Measurements from ENCODE around the gene PLSCR3.

Gene PLSCR3

DNA sequence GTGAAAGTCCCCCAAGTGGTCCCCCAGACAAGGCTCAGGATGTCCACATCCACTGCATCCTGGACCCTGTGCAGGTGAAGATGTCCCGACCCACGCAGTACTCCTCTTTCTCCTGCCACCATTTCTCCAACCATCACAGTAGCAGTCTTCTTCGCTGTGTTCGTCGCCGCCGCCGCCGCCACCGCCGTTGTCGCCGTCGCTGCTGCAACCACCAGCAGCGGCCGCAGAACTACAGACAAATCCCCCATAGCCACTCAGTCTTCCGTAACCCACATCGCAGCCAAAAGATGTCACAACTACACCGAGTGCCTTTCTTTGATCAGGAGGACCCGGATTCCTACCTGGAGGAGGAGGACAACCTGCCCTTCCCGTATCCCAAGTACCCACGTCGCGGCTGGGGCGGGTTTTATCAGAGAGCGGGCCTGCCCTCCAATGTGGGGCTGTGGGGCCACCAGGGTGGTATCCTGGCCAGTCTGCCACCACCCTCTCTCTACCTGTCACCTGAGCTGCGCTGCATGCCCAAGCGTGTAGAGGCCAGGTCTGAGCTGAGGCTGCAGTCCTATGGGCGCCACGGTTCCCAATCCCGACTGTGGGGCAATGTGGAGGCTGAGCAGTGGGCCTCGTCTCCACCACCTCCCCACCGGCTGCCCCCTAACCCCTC, 32.0 kb upstream of the PLSCR3 start:
- no peak for DNase-seq

DNA sequence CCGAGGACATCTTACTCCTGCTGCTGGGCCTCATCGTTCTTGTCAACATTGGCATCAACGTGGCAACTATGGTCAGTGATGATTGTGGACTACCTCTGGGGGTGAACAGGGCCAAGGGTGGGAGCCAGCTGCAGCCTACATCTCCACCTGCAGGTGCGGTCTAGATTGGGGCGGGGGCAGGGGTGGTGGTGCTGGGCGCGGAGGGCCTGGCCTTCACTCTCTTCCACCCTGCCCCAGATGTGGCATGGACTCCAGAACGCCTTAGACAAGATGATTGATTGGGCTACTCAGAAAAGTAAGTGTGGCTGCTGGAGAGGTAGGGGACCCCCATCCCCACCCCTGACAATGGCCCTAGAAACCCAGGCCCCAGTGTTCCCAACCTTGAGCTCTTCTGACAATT, 31.4 kb upstream of the PLSCR3 start:
- DNase-seq: no peak

DNA sequence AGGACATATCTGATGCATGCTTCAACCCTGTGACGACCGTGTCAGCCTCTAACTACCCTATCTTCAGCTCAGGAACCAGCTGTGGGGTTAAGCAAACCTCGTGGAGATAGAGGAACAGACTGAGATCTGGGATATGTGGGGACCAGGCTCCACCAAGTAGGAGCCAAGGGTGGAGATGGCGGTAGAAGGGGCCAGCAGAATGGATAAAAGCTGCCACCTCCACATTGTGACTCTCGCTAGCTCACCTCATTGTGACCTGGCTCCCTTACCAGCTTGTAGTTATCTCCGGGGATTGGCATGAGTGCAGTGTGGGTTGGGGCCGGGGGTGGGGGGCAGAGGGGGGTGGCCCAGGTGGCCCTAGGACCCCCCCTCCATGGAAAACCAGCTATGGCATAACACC, 31.0 kb upstream of the PLSCR3 start, which contains the start of gene SPEM2:
TSS of gene SPEM2 (plus strand) at position 301 of the 400 bp plus-strand sequence. CDS start at position 374, 73 bp downstream.
- DNase-seq: no peak

DNA sequence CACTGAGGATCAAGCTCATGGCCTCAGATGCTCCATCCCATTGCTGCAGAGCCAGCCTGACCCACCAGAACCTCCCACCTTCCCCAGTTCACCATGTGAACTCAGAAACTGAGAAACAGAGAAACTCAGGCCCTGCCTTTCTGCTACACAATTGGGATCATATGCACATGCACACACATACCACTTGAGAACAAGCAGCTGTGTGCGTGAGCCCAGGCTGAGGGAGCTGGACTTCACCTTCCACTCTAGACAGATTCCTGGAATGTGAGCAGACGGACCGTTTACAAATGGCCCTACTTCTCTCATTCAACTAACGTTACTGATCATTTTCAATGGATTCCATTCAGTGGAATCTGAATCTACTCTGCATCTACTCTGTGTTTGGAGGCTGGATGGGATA, 29.4 kb upstream of the PLSCR3 start:
- DNase-seq: no peak

DNA sequence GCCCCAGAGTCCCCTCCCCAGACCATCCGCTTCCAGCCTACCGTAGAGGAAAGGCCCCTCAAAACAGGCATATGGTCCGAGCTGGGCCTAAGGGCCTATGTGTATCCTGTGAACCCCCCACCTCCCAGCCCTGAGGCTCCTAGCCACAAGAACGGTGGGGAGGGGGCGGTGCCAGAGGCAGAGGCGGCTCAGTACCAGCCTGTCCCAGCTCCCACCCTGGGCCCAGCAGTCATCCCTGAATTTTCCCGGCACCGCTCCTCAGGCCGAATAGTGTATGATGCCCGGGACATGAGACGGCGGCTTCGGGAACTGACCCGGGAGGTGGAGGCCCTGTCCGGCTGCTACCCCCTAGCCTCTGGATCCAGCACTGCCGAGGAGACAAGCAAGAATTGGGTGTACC, 26.9 kb upstream of the PLSCR3 start:
- DNase-seq: no peak

DNA sequence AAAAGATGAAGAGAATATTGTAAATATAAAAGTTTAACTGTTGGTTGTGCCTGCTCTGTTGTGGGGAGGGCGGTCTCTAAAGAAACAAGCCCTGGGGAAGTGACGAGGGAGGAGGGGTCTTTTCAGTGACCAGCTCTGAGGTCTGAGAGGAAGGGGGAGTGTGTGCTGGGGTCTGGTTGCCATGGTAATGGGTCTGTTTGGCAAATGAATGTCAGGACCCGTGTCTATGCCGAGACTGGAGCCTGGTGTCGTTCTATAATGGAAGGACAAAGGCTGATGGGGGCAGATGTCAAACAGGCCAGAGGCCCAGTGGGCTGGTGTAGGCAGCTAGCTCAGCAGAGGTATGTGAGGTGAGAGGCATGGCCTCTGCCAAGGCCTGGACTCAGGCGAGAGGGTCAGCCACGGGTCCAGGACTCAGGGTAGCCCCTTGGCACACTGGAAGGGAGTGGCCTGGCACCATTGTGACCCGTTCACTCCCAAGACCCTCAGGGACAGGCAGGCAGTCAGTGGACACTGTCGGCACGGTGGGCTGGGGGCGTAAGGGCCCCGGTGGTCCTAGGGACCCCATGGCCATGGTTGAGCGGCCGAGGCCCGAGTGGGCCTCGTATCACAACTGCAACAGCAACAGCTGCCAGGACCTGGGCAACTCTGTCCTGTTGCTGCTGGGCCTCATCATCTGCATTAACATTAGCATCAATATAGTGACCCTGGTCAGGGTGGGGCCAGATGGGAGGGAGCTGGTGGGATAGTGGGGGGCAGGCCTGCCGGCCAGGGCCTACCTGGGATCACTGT, 25.7 kb upstream of the PLSCR3 start, which contains the start of gene SPEM1:
TSS of gene SPEM1 (plus strand) at position 506 of the 792 bp plus-strand sequence. CDS start at position 567, 61 bp downstream.
- DNase-seq: no peak

DNA sequence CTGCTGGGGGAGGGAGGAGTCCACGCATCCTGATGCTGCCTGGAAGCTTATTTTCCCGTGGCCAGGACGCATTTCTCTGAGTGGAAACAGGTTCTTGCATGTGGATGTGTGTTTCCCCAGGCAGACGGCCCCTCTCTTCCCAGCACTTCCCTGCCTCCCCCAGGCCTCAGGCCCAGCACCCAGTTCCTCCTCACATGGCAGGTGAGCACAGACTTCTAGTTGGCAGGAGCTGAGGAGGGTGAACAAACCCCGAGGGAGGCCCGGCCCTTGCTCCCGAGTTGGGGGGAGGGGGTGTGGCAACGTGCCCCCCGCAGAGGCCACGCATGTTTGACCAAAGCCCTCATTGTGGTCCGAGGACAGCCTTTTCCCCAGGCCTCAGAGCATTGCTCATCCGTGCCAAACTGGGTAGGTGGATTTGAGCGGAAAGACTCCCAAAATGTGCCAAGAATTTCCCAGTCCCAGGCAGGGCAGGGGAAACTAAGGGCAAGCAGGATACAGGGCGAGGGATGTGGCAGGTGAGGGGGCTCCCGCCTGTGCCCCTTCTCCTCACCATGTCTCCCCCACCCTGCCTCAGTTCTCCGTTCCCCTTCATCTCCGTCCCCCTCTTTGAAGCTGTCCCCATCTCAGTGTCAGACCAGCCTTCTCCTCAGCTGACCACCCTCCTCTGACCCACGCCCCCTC, 24.3 kb upstream of the PLSCR3 start:
- no peak for DNase-seq

DNA sequence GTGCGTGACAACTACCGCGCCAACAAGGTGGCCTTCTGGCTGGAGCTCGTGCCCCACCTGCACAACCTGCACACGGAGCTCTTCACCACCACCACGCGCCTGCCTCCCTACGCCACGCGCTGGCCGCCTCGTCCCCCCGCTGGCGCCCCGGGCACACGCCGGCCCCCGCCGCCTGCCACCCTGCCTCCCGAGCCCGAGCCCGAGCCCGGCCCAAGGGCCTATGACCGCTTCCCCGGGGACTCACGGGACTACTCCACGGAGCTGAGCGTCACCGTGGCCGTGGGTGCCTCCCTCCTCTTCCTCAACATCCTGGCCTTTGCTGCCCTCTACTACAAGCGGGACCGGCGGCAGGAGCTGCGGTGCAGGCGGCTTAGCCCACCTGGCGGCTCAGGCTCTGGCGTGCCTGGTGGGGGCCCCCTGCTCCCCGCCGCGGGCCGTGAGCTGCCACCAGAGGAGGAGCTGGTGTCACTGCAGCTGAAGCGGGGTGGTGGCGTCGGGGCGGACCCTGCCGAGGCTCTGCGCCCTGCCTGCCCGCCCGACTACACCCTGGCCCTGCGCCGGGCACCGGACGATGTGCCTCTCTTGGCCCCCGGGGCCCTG, 22.8 kb upstream of the PLSCR3 start:
- DNase-seq: no peak

DNA sequence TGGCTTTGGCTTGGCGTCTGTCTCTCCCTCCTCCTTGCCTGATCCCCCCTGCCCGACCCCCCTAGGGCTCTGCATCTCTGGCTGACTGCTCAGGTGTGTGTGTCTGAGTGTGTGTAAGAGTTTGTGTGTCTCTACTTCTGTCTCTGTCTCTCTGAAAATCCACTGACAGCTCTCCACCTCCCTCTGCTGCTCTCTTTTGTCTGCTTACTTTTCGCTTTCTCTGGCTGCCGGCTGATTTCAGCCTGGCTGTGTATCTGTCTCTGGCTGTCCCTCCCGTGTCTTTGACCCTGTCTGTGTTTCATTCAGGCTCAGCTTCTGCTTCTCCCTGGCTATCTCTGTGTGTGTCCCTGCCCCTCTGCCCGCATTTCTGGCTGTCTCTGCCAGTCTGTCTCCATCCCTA, 22.0 kb upstream of the PLSCR3 start:
- DNase-seq: no peak

DNA sequence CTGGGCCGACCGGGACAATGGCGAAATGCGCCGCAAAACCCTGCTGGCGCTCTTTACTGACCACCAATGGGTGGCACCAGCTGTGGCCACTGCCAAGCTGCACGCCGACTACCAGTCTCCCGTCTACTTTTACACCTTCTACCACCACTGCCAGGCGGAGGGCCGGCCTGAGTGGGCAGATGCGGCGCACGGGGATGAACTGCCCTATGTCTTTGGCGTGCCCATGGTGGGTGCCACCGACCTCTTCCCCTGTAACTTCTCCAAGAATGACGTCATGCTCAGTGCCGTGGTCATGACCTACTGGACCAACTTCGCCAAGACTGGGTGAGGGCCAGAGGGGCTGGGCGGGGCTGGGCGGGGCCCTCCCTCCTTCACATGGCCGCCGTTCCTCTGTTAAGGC, 21.5 kb upstream of the PLSCR3 start:
- no peak for DNase-seq

DNA sequence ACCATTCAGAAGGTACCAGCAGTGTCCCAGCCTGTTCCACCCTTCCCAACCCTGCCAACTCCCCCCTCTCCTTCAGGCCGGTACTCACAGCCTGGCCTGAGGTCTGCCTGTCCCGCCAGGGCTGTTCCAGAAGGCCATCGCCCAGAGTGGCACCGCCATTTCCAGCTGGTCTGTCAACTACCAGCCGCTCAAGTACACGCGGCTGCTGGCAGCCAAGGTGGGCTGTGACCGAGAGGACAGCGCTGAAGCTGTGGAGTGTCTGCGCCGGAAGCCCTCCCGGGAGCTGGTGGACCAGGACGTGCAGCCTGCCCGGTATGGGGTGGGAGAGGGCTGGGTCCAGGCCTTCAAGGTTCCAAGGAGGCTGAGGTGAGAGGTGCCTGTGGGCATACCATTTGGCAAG, 20.5 kb upstream of the PLSCR3 start:
- no peak for DNase-seq

DNA sequence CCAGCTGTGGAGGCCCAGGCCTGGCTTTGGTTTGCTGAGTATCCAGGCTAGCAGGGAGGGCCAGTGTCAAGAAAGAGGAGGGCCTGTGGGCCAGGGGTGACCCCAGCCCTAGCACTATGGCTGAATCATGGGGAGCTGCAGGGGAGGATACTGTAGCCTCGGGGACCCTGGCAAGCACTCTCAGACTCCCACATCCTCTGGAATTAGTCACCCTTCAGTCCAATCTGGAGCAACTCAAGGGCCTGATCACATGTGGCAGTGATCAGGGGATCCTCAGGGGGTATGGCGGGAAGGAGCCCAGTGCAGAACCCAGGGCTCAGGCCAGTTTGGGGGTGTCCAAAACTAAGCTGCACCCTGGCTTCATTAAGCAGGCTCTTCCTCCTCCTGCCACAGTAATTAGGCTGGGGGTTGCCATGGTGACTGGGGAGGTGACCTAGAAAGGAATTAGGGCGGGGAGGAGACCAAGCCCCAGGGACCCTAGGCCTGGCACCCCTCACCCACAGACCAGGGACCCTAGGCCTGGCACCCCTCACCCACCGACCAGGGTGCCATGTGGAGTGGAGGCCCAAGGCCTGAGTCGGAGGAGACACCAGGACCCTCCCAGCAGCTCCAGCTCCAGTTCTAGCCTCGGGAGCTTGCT, 19.1 kb upstream of the PLSCR3 start:
- DNase-seq: no peak

DNA sequence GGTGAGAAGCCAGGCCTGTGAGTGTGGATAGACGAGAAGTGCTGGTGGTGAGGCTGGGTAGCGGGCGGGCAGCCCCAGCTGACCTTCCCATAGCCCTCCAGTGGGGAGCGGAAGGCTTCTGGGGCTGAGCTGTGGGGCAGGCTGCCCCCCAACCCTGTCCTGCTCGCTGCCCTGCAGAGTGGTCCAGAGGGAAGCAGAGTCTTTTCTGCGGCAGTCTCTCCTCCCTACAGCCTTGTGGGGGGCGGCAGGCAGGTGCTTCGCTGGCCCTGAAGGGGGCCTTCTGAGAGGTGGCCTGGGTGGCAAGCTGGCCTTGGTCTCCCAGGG, 17.1 kb upstream of the PLSCR3 start:
- no peak for DNase-seq

DNA sequence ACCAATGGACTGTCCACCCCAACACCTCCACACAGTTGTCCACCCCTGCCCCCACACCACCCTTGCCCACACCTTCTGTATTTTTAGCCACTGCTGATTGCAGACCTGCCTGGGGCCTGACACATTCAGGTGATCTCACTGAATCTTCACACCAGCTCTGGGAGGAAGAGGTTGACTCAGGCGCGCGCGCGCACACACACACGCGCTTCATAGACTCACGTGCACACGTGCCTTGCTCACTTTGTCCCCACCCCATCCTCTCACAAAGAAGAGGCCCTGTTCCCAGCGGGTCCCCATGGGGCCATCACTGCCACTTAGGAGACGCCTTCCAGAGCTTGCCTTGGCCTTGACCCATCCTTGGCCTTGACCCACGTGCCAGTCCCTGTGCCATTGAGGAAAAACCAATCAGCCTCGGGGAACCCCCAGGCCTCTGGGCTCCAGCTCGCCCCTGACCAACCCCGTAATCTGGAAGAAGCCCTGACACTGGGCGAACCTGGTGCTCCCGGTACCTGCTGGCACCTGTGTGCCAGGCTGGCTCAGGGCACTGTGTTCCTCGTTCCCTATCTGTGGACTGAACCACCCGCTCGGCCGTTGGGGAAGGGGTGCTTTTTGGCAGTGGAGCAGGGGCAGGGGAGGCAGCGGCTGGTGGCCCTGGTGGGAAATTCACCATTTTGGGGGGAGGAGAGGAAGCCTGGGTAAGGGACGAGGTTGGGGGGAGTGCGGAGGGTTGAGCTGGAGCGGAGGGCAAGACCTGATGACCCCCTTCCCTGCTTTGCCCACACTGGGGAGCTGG, 16.5 kb upstream of the PLSCR3 start:
- no peak for DNase-seq

DNA sequence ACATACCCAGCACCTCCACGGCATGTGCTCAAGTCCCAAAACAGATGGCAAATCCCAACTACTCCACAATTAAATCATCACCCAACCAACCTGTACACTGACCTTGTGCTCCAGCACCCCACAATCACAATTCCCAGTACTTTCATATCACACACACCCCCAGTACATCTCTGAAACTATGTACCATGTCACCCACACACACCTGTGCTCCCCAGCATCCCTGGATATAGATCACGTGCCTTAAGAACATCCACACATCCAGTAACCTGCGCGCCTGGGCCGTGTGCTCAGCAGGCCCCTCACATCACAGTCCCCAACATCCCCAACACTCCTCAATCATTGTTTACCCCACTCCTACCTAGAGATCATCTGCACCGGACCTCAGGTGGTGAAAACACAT, 15.4 kb upstream of the PLSCR3 start:
- DNase-seq: no peak

DNA sequence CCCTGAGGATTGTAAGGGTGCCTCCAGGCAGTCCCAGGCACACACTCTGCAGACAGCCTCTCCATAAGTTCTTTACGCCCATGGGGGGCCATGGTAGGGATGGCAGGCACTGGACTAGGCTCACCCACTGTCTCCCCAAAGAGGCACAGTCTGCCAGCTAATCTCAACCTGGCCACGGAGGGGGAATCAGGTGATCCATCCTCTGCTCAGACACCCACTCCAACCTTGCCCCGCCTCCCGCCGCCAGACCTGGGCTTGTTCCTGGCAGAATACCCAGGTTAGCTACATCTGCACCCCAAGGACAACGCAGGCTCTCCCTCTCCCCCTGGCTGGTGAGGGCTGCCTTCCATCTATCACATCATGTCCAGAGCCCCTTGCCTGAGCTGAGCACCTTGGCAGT, 14.5 kb upstream of the PLSCR3 start:
- DNase-seq: no peak

DNA sequence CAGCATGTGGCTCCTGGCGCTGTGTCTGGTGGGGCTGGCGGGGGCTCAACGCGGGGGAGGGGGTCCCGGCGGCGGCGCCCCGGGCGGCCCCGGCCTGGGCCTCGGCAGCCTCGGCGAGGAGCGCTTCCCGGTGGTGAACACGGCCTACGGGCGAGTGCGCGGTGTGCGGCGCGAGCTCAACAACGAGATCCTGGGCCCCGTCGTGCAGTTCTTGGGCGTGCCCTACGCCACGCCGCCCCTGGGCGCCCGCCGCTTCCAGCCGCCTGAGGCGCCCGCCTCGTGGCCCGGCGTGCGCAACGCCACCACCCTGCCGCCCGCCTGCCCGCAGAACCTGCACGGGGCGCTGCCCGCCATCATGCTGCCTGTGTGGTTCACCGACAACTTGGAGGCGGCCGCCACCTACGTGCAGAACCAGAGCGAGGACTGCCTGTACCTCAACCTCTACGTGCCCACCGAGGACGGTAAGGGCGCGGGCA, 14.0 kb upstream of the PLSCR3 start:
- no peak for DNase-seq

DNA sequence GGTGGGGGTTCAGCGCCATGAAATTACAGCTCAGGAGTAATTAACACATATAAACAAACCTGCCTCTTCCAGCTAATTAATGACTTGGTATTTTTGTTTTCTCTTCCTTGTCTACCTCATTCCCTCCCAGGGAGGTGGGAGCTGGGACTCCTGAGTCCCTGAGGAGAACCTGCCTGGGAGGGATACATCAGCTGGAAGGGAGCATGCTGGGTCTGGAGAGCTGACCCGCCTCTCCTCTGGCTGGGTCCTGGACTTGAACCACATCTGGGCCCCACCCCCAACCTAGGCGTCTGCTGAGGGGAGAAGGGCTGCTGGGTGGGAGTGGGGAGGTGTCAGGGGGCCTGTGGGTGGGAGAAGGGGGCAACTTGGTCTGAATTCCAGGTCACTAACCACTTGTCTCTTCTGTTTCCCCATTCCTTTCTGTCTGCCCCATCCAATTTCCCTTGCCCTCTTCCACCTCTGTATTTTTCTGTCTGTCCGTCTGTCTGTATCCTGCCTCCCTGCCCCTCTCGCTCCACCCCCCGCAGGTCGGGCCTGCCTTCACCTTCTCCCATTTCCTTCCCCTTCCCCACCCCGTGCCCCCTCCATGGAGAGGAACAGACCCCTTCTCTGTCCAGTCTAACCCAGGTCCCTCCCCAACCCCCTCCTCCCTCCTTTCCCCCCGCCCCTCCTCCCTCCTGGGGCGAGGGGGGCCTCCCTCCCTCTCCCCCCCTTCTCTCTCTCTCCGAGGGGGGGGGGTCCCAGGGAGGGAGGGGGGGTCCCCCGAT, 13.3 kb upstream of the PLSCR3 start, which contains the start of gene NLGN2:
TSS of gene NLGN2 (plus strand) at position 361 of the 767 bp plus-strand sequence. CDS start 411 bp downstream, outside the sequence.
- no peak for DNase-seq

DNA sequence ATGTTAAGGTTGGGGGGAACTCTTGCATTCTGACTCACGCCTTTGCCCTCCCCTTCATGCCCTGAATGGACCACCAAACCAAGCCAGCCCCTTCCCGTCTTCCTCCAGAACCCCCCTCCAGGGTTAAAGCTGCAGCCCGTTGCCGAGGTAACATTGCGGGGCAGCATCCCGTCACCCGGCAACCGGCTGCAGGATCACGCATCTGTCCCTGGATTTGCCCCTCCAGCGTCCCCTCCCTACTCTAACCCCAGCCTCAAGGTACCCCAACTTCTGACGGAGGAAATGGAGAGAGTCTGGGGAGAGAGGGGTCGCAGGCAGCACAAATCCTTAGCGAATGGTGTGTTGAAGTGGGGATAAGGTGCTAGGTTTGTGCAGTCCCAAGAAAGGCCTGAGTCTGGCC, 12.8 kb upstream of the PLSCR3 start:
- DNase-seq: no peak

DNA sequence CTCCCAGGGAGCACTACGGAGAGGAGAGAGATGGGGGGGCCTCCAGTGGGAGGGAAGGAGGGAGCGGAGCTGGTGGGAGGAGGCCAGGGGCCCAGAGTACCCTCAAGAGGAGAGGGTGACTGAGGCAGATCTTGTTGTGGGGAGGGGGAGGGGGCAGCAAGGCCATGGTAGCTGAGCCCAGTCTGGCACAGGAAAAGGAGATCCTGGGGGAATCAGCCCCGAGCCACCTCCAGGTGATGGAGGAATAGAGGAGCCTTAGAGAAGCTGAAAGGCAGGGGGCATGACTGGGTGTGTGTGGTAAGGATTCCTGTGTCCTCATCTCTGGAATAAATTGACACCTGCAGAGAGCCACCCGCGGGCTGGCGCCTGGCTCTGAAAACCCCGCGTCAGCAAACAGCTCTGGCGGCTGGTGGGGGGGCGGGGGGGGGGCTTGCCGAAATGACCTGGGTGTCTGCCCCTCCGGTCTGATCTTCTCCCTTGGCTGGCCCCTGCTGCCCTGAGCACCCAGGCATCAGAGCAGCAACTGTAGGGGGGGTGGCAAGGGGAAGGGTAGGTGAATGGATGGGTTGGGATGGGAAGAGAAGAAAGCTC, 12.0 kb upstream of the PLSCR3 start:
- DNase-seq: no peak
